GM21423 (cell line): ENCODE measurements around the gene TMEM39A.

Experiments used
- ATAC-seq: cut with Tn5 transposase; IDR thresholded peaks from one replicate; pipeline ENCODE4 v1.9.1; 2021; ENCODE audit warnings: mild to moderate bottlenecking, moderate library complexity; ENCODE audit not compliant: unreplicated experiment

The TMEM39A gene

GRCh38 chr3:119463171-119464169, at the start of gene TMEM39A:
TMEM39A (minus strand) TSS chr3:119463615; CDS start chr3:119462074, 1,541 bp downstream.
- ATAC-seq, result peak; percentile 92

GRCh38 chr3:119510690-119511089, 47.3 kb upstream of the TMEM39A start:
- ATAC-seq, result no peak

GRCh38 chr3:119508172-119508845, 44.9 kb upstream of the TMEM39A start:
- ATAC-seq, result peak; percentile 70

- no peak for ATAC-seq
Measured at GRCh38 chr3:119507404-119507803, 44.0 kb upstream of the TMEM39A start.

GRCh38 chr3:119506631-119507030, 43.2 kb upstream of the TMEM39A start:
- ATAC-seq, result no peak

GRCh38 chr3:119500901-119501300, 37.5 kb upstream of the TMEM39A start:
- ATAC-seq, result no peak

- ATAC-seq, result no peak
Measured at GRCh38 chr3:119500265-119500664, 36.9 kb upstream of the TMEM39A start.

- ATAC-seq, result peak; percentile 99
Measured at GRCh38 chr3:119498186-119499011, 35.0 kb upstream of the TMEM39A start, which contains the start of gene TIMMDC1. TIMMDC1 (plus strand) TSS chr3:119498547; CDS start chr3:119498734, 187 bp downstream.

- no peak for ATAC-seq
Measured at GRCh38 chr3:119497820-119498185, 34.4 kb upstream of the TMEM39A start.

- no peak for ATAC-seq
Measured at GRCh38 chr3:119494597-119494996, 31.2 kb upstream of the TMEM39A start.

- ATAC-seq, result no peak
Measured at GRCh38 chr3:119492810-119493209, 29.4 kb upstream of the TMEM39A start.

- ATAC-seq, result no peak
Measured at GRCh38 chr3:119492128-119492527, 28.7 kb upstream of the TMEM39A start.

GRCh38 chr3:119490153-119490552, 26.7 kb upstream of the TMEM39A start:
- no peak for ATAC-seq

- no peak for ATAC-seq
Measured at GRCh38 chr3:119485563-119485962, 22.1 kb upstream of the TMEM39A start.

GRCh38 chr3:119483101-119483500, 19.7 kb upstream of the TMEM39A start:
- ATAC-seq, result no peak

- ATAC-seq, result no peak
Measured at GRCh38 chr3:119481079-119481478, 17.7 kb upstream of the TMEM39A start.

GRCh38 chr3:119470866-119471265, 7.5 kb upstream of the TMEM39A start:
- no peak for ATAC-seq

GRCh38 chr3:119469418-119470189, 6.2 kb upstream of the TMEM39A start:
- ATAC-seq, result no peak

GRCh38 chr3:119468041-119468440, 4.6 kb upstream of the TMEM39A start:
- no peak for ATAC-seq

GRCh38 chr3:119457246-119457645, 6.2 kb downstream of the TMEM39A start:
- ATAC-seq, result no peak
